ENCODE results near the gene NKAIN1.

The NKAIN1 gene

GRCh38 chr1:31232689-31233088 is 7.0 kb downstream of the NKAIN1 start:
- DNase-seq (ENCODE audit: low spot score): no peak

GRCh38 chr1:31231802-31232201 is 7.9 kb downstream of the NKAIN1 start:
- no peak for DNase-seq (ENCODE audit: low spot score)

GRCh38 chr1:31230378-31230777 is 9.3 kb downstream of the NKAIN1 start:
- no peak for DNase-seq (ENCODE audit: low spot score)

GRCh38 chr1:31228986-31229385 is 10.7 kb downstream of the NKAIN1 start:
- no peak for DNase-seq (ENCODE audit: low spot score)

GRCh38 chr1:31227891-31228568 is 11.7 kb downstream of the NKAIN1 start:
- DNase-seq (ENCODE audit: low spot score): no peak

- DNase-seq (ENCODE audit: low spot score): no peak
These were observed 15.6 kb downstream of the NKAIN1 start for GRCh38 chr1:31224068-31224467.

GRCh38 chr1:31222176-31222575 is 17.5 kb downstream of the NKAIN1 start:
- no peak for DNase-seq (ENCODE audit: low spot score)

GRCh38 chr1:31221072-31221471 is 18.6 kb downstream of the NKAIN1 start:
- DNase-seq (ENCODE audit: low spot score): no peak

- no peak for DNase-seq (ENCODE audit: low spot score)
These were observed 20.2 kb downstream of the NKAIN1 start for GRCh38 chr1:31219489-31219888.

- DNase-seq (ENCODE audit: low spot score): no peak
These were observed 21.0 kb downstream of the NKAIN1 start for GRCh38 chr1:31218705-31219104.

- DNase-seq (ENCODE audit: low spot score): no peak
These were observed 23.7 kb downstream of the NKAIN1 start for GRCh38 chr1:31216016-31216415.

- no peak for DNase-seq (ENCODE audit: low spot score)
These were observed 24.6 kb downstream of the NKAIN1 start for GRCh38 chr1:31215065-31215570.

- DNase-seq (ENCODE audit: low spot score): no peak
These were observed 25.2 kb downstream of the NKAIN1 start for GRCh38 chr1:31214316-31215064.

- DNase-seq (ENCODE audit: low spot score): no peak
These were observed 31.2 kb downstream of the NKAIN1 start for GRCh38 chr1:31208361-31208945.

GRCh38 chr1:31207569-31207968 is 32.1 kb downstream of the NKAIN1 start:
- no peak for DNase-seq (ENCODE audit: low spot score)

- no peak for DNase-seq (ENCODE audit: low spot score)
These were observed 32.6 kb downstream of the NKAIN1 start for GRCh38 chr1:31207046-31207445.

GRCh38 chr1:31203215-31203614 is 36.5 kb downstream of the NKAIN1 start:
- no peak for DNase-seq (ENCODE audit: low spot score)

GRCh38 chr1:31201931-31202360 is 37.7 kb downstream of the NKAIN1 start:
- DNase-seq (ENCODE audit: low spot score): no peak

GRCh38 chr1:31199949-31200348 is 39.7 kb downstream of the NKAIN1 start:
- DNase-seq (ENCODE audit: low spot score): no peak

GRCh38 chr1:31199236-31199790 is 40.4 kb downstream of the NKAIN1 start:
- no peak for DNase-seq (ENCODE audit: low spot score)

GRCh38 chr1:31198600-31198999 is 41.1 kb downstream of the NKAIN1 start:
- no peak for DNase-seq (ENCODE audit: low spot score)

- DNase-seq (ENCODE audit: low spot score): no peak
These were observed 41.5 kb downstream of the NKAIN1 start for GRCh38 chr1:31198150-31198549.

GRCh38 chr1:31196685-31197084 is 43.0 kb downstream of the NKAIN1 start:
- DNase-seq (ENCODE audit: low spot score): peak; percentile 84

All from GM03348 (cell line).